ENCODE data around the gene CLDN6. TPM values are rescaled to one million over a fixed set of nuclear protein-coding genes. Genes with fewer than 3 reads are reported as not detected.

Gene CLDN6
- total and polyA plus RNA-seq, 2 of the 13 experiments (the other 11 are each of a cell fraction or from before 2014, with no cell fraction given): 5.9 to 7.6 TPM

- TF ChIP-seq ZNF512 (CRISPR knock-in tag; IDR thresholded peaks at IDR 0.05): no peak
- TF ChIP-seq RBAK (CRISPR knock-in tag; IDR thresholded peaks at IDR 0.05): no peak
- TF ChIP-seq NR0B2 (CRISPR knock-in tag; IDR thresholded peaks at IDR 0.05): no peak
- 0 out of 2 replicates have a peak, but pooled peaks have one; percentile 50 for TF ChIP-seq ZNF713 (CRISPR knock-in tag; IDR thresholded peaks at IDR 0.05)
- TF ChIP-seq ZFYVE20 (CRISPR knock-in tag; IDR thresholded peaks at IDR 0.05; ENCODE audit: borderline replicate concordance, low read depth): no peak
- TF ChIP-seq GABPB1 (CRISPR knock-in tag; IDR thresholded peaks at IDR 0.05): peak; percentile 72
- TF ChIP-seq NFIB (CRISPR knock-in tag; IDR thresholded peaks at IDR 0.05; ENCODE audit: borderline replicate concordance): no peak
- no peak for TF ChIP-seq PAF1 (CRISPR knock-in tag; IDR thresholded peaks at IDR 0.05)
- TF ChIP-seq ZNF180 (CRISPR knock-in tag; IDR thresholded peaks at IDR 0.05; ENCODE audit: borderline replicate concordance, low read depth): no peak
- TF ChIP-seq ZNF724P (CRISPR knock-in tag; IDR thresholded peaks at IDR 0.05; ENCODE audit: borderline replicate concordance): no peak; the same call in 1 of the 2 replicates
- no peak for TF ChIP-seq CAMTA2 (CRISPR knock-in tag; IDR thresholded peaks at IDR 0.05; ENCODE audit: borderline replicate concordance)
- TF ChIP-seq TIGD3 (CRISPR knock-in tag; IDR thresholded peaks at IDR 0.05; ENCODE audit: borderline replicate concordance): no peak
- no peak for TF ChIP-seq HMGA1 (CRISPR knock-in tag; conservative IDR thresholded peaks at IDR 0.05)
- peak; percentile 71; the same call in 1 of the 2 replicates for TF ChIP-seq NR2C2 (CRISPR knock-in tag; IDR thresholded peaks at IDR 0.05; ENCODE audit: borderline replicate concordance)
- no peak for TF ChIP-seq KDM4B (CRISPR knock-in tag; IDR thresholded peaks at IDR 0.05)
- TF ChIP-seq IRF9 (CRISPR knock-in tag; IDR thresholded peaks at IDR 0.05; ENCODE audit: borderline replicate concordance): peak; percentile 63; the same call in 1 of the 2 replicates
- 0 out of 2 replicates have a peak, but pooled peaks have one; percentile 6 for TF ChIP-seq ZNF563 (CRISPR knock-in tag; IDR thresholded peaks at IDR 0.05)
- no peak for TF ChIP-seq CEBPZ (IDR thresholded peaks at IDR 0.05; ENCODE audit: low read length)
- TF ChIP-seq FIP1L1 (IDR thresholded peaks at IDR 0.05; ENCODE audit: borderline replicate concordance, insufficient read depth, low read depth, low read length): no peak
- TF ChIP-seq ZNF652 (CRISPR knock-in tag; IDR thresholded peaks at IDR 0.05; ENCODE audit: borderline replicate concordance, low read depth): no peak
- peak; percentile 73 for TF ChIP-seq SP5 (CRISPR knock-in tag; IDR thresholded peaks at IDR 0.05; ENCODE audit: borderline replicate concordance, low read depth)
Measured at GRCh38 chr16:3065069-3065741, 47.2 kb upstream of the CLDN6 start, which contains the start of gene IL32 (continued).
